WTC11 (cell line): ENCODE results near the gene LDB2.

Source experiments
- ATF3 ChIP-seq: sonication (generic); formaldehyde crosslinking; conservative IDR thresholded peaks from 2 replicates; pipeline ENCODE4 v1.8.1; 2022; ENCODE audit warnings: mild to moderate bottlenecking, missing genetic modification reagents
- CTCF ChIP-seq: fragments of 200-600 bp; IDR thresholded peaks from 2 replicates; pipeline ENCODE4 v1.8.0; 2022; ENCODE audit warnings: antibody characterized with exemption
- FOXK1 ChIP-seq: sonication (generic); formaldehyde crosslinking; IDR thresholded peaks from 2 replicates; pipeline ENCODE4 v1.8.0; 2022; ENCODE audit warnings: mild to moderate bottlenecking, moderate library complexity, missing genetic modification reagents
- MAX ChIP-seq: sonication (generic); formaldehyde crosslinking; IDR thresholded peaks from 2 replicates; pipeline ENCODE4 v1.8.0; 2022; ENCODE audit warnings: mild to moderate bottlenecking, missing genetic modification reagents
- MYBL2 ChIP-seq: sonication (generic); formaldehyde crosslinking; IDR thresholded peaks from 2 replicates; pipeline ENCODE4 v1.8.1; 2023; ENCODE audit warnings: mild to moderate bottlenecking, moderate library complexity, missing genetic modification reagents
- NR2C2 ChIP-seq: sonication (generic); formaldehyde crosslinking; IDR thresholded peaks from 2 replicates; pipeline ENCODE4 v1.8.0; 2022; ENCODE audit warnings: mild to moderate bottlenecking, missing genetic modification reagents
- PRDM15 ChIP-seq: sonication (generic); formaldehyde crosslinking; IDR thresholded peaks from 2 replicates; pipeline ENCODE4 v1.8.0; 2022; ENCODE audit warnings: missing genetic modification reagents
- RORB ChIP-seq: fragments of 250-450 bp; sonication (Bioruptor Pico); IDR thresholded peaks from 2 replicates; pipeline ENCODE4 v1.9.0; 2021; ENCODE audit warnings: mild to moderate bottlenecking
- USF1 ChIP-seq: sonication (generic); formaldehyde crosslinking; IDR thresholded peaks from 2 replicates; pipeline ENCODE4 v1.8.0; 2022; ENCODE audit warnings: mild to moderate bottlenecking, missing genetic modification reagents
- ZBTB21 ChIP-seq: sonication (generic); formaldehyde crosslinking; IDR thresholded peaks from 2 replicates; pipeline ENCODE4 v1.8.1; 2023; ENCODE audit warnings: mild to moderate bottlenecking, missing genetic modification reagents, borderline replicate concordance

- no peak for TF ChIP-seq USF1
- no peak for TF ChIP-seq CTCF
- no peak for TF ChIP-seq PRDM15 (CRISPR knock-in tag)
- TF ChIP-seq NR2C2 (CRISPR knock-in tag): no peak
- no peak for TF ChIP-seq MYBL2 (CRISPR knock-in tag)
- TF ChIP-seq ZBTB21 (CRISPR knock-in tag): no peak
- no peak for TF ChIP-seq FOXK1 (CRISPR knock-in tag)
- no peak for TF ChIP-seq RORB (CRISPR knock-in tag)
- TF ChIP-seq MAX (CRISPR knock-in tag): no peak
- no peak for TF ChIP-seq ATF3 (CRISPR knock-in tag)
Measured at GRCh38 chr4:16727218-16727617, 171.2 kb downstream of the LDB2 start.
